ENCODE measurements around the gene DPF3. TPM values are rescaled to one million over a fixed set of nuclear protein-coding genes. Genes with fewer than 3 reads are reported as not detected.

DPF3 gene
- polyA plus RNA-seq, 1 experiment, result 15.8 TPM

GRCh38 chr14:72576258-72576657 is 317.6 kb downstream of the DPF3 start:
- Histone ChIP-seq H3K4me3 (ENCODE audit: low read depth, low read length) (no peak overlapping the region), H3K9me3 (ENCODE audit: control insufficient read depth, insufficient read depth, low read length) (no peaks in the 10 kb centered on the region), H3K27ac (ENCODE audit: low read depth, low read length) (no peak overlapping the region), H3K27me3 (ENCODE audit: control insufficient read depth, insufficient read depth, low read length) (no peaks in the 10 kb centered on the region)
- no peak for DNase-seq (ENCODE audit: low read depth, low spot score)
- ChIA-PET POLR2A (no interaction called here), CTCF (no interaction called here)
- TF ChIP-seq, protein P1, sequence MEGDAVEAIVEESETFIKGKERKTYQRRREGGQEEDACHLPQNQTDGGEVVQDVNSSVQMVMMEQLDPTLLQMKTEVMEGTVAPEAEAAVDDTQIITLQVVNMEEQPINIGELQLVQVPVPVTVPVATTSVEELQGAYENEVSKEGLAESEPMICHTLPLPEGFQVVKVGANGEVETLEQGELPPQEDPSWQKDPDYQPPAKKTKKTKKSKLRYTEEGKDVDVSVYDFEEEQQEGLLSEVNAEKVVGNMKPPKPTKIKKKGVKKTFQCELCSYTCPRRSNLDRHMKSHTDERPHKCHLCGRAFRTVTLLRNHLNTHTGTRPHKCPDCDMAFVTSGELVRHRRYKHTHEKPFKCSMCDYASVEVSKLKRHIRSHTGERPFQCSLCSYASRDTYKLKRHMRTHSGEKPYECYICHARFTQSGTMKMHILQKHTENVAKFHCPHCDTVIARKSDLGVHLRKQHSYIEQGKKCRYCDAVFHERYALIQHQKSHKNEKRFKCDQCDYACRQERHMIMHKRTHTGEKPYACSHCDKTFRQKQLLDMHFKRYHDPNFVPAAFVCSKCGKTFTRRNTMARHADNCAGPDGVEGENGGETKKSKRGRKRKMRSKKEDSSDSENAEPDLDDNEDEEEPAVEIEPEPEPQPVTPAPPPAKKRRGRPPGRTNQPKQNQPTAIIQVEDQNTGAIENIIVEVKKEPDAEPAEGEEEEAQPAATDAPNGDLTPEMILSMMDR (IDR thresholded peaks at IDR 0.05; ENCODE audit: low read depth, low read length), result no peak

DNA sequence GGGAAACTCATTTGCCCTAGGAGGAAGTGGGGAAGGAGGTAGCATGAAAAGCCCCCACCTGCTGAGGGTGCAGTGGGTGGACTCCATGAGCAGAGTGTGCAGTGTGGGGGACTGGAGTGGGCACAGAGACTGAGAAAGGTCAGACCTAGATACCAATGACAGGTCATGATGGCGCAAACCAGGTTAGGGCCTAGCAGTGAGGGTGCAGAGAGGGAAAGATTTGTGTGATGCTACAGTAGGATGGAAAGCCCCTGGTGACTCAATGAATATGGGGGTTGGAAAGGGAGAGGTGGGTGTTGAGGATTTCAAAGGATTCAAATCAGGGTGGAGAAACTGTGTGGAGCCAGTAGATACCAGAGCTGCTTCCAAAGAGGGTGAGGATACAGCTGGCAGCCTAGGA is 319.2 kb downstream of the DPF3 start:
- Histone ChIP-seq H3K27me3 (ENCODE audit: control insufficient read depth, insufficient read depth, low read length) (no peaks in the 10 kb centered on the region), H3K27ac (ENCODE audit: low read depth, low read length) (no peak overlapping the region), H3K9me3 (ENCODE audit: control insufficient read depth, insufficient read depth, low read length) (no peaks in the 10 kb centered on the region), H3K4me3 (ENCODE audit: low read depth, low read length) (no peak overlapping the region)
- TF ChIP-seq, protein P1 (IDR thresholded peaks at IDR 0.05; ENCODE audit: low read depth, low read length), result no peak
- POLR2A ChIA-PET, result no interaction called here
- DNase-seq (ENCODE audit: low read depth, low spot score), result no peak
- CTCF ChIA-PET, result no interaction called here

- TF ChIP-seq, protein P1 (IDR thresholded peaks at IDR 0.05; ENCODE audit: low read depth, low read length), result no peak
- Histone ChIP-seq H3K27ac (ENCODE audit: low read depth, low read length) (no peak overlapping the region), H3K4me3 (ENCODE audit: low read depth, low read length) (no peak overlapping the region), H3K9me3 (ENCODE audit: control insufficient read depth, insufficient read depth, low read length) (no peaks in the 10 kb centered on the region), H3K27me3 (ENCODE audit: control insufficient read depth, insufficient read depth, low read length) (no peaks in the 10 kb centered on the region)
- DNase-seq (ENCODE audit: low read depth, low spot score), result no peak
- POLR2A ChIA-PET, result no interaction called here
- CTCF ChIA-PET, result no interaction called here
Observed at GRCh38 chr14:72573725-72574417, 320.0 kb downstream of the DPF3 start.

Small RNA genes lying within 50 kb of the gene (small RNA-seq; reads per million reads assigned to genes)
- not detected for gene RF00019 (ENCODE audit: insufficient read length, low read depth)

Other genes with a start within 250 kb of the DPF3 start
- gene DCAF4, start 32.4 kb upstream of the DPF3 start, polyA plus RNA-seq (2011; rRNA removed), result 14.7 and 14.8 TPM in 2 replicates
- gene ZFYVE1, start 133.0 kb upstream of the DPF3 start, polyA plus RNA-seq (2011; rRNA removed), result 24.5 and 27.4 TPM in 2 replicates
- 48.2 and 52.4 TPM in 2 replicates for gene RBM25, start 164.4 kb upstream of the DPF3 start, polyA plus RNA-seq (2011; rRNA removed)
- 20.2 and 37.3 TPM in 2 replicates for gene PSEN1, start 242.4 kb upstream of the DPF3 start, polyA plus RNA-seq (2011; rRNA removed)

All from AG04450 (cell line).